Transverse colon (tissue), 3 donors: ENCODE results near the gene TAPT1.

Experiments used
- EP300 ChIP-seq: sonication (generic); formaldehyde crosslinking; IDR thresholded peaks from one replicate; pipeline ENCODE4 v1.6.1; 2017; ENCODE audit warnings: antibody characterized with exemption, low read depth
- POLR2A ChIP-seq: fragments of 450-650 bp; IDR thresholded peaks from one replicate; pipeline ENCODE4 v1.6.1; 2016; ENCODE audit warnings: antibody characterized with exemption, mild to moderate bottlenecking, moderate library complexity
- POLR2AphosphoS5 ChIP-seq, 3 donors: sonication (generic); formaldehyde crosslinking; IDR thresholded peaks; one replicate each; pipeline ENCODE4 v1.6.1; 2016; ENCODE audit warnings: antibody characterized with exemption in 3 of 3

DNA sequence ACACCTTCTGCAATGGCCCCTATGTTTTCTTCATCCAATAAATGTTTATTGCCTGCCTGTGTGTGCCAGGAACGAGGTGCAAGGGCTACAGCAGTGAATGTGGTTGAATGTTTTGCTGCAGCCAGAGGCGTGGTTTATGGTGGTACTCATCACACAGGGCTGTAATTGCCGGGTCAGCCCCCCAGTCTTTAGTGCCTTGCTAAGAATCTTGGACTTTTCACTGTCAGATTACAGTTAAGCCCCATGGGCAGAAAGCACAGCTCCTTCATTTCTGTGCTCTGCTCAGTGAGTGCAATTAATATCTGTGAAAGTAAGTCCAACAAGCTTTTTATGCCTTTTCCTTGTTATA is 67.8 kb downstream of the TAPT1 start:
- TF ChIP-seq POLR2A (peak; percentile 10), POLR2AphosphoS5 (IDR thresholded peaks at IDR 0.05) (peak in 1 of 3 donors; percentile 65), EP300 (no peak)
